Activated naive CD4-positive, alpha-beta T cell treated with anti-CD3 and anti-CD28 coated beads, Interleukin-2, amount 50 U/mL, for 24 hours (primary cell): ENCODE data around the gene DCDC2C.

Source experiments
- H3K27ac Mint-ChIP-seq: one replicate; pipeline ENCODE4 v1.8.0; 2021; ENCODE audit warnings: mild to moderate bottlenecking, mixed read lengths
- H3K27me3 Mint-ChIP-seq: one replicate; pipeline ENCODE4 v1.8.0; 2021; ENCODE audit warnings: mixed read lengths
- H3K36me3 Mint-ChIP-seq: one replicate; pipeline ENCODE4 v1.8.0; 2021; ENCODE audit warnings: mixed read lengths
- H3K4me1 Mint-ChIP-seq: one replicate; pipeline ENCODE4 v1.8.0; 2021; ENCODE audit warnings: mixed read lengths
- H3K4me3 Mint-ChIP-seq: one replicate; pipeline ENCODE4 v1.8.0; 2021; ENCODE audit warnings: mild to moderate bottlenecking, mixed read lengths
- H3K9me3 Mint-ChIP-seq: one replicate; pipeline ENCODE4 v1.8.0; 2021; ENCODE audit warnings: mixed read lengths

The DCDC2C gene

DNA sequence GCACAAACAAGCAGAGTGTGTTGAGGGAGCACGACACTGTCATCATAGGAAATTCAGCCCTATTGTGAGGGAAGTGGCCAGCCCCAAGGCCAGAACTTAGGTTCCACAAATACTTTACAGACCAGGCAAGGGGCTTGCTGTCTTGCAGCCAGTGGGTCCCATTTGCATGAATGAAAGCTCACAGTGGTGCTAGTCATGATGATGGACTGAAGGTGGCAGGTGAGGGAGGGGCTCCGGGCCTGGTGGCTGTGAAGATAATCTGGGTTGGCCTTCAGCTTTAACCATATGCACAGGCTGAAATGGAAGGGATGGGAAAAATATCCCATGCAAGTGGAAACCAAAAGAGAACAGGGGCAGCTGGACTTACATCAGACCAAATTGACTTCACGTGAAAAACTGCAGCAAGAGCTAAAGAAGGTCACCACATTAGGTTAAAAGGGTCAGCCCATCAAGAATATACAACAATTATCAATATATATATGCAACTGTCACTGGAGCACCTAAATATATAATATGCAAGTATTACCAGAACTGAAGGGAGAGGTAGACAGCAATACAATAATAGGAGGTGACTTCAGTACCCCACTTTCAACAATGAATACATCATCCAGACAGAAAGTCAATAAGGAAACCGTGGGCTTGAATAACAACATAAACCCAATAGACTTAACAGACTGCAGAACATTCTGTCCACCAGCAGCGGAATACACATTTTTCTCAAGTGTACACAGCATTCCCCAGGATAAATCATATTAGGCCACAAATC lies 39.6 kb downstream of the DCDC2C start:
- no peaks in the 10 kb centered on the region for H3K4me1 Mint-ChIP-seq
- H3K36me3 Mint-ChIP-seq, result no peaks in the 10 kb centered on the region
- H3K9me3 Mint-ChIP-seq, result no peaks in the 10 kb centered on the region
- peaks cover 10% of the 10 kb centered on the region for H3K27me3 Mint-ChIP-seq
- H3K4me3 Mint-ChIP-seq, result no peak overlapping the region
- no peak overlapping the region for H3K27ac Mint-ChIP-seq

DNA sequence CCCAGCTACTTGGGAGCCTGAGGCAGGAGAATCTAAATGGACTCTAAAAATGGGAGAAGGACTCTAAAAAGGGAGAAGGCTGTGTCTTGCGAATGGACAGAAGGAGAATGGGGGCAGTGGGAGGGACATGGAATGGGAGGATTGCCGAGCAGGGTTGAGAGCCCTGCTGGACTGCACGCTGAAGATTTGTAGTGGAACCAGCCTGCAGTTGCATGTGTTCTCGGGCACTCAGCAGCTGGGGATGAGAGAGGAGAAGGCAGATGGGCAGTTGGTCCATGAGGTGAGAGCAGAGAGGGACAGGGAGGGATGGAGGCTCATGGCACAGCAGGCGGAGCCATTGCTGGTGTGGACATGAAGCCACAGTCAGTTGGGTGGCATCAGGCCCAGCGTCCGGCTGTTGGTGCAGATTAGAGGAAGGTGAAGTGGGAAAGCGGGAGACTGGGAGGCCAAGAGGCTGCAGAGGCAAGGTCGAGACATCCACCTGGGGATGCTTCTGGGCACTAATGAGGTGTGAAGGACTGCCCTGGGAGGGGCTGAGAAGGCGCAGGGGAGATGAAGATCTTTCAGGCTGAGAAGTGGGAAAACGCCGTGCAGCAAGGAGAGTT lies 40.7 kb downstream of the DCDC2C start:
- Mint-ChIP-seq H3K4me3 (no peak overlapping the region), H3K27ac (no peak overlapping the region), H3K4me1 (no peaks in the 10 kb centered on the region), H3K9me3 (no peaks in the 10 kb centered on the region), H3K36me3 (no peaks in the 10 kb centered on the region), H3K27me3 (peaks cover 11% of the 10 kb centered on the region)

DNA sequence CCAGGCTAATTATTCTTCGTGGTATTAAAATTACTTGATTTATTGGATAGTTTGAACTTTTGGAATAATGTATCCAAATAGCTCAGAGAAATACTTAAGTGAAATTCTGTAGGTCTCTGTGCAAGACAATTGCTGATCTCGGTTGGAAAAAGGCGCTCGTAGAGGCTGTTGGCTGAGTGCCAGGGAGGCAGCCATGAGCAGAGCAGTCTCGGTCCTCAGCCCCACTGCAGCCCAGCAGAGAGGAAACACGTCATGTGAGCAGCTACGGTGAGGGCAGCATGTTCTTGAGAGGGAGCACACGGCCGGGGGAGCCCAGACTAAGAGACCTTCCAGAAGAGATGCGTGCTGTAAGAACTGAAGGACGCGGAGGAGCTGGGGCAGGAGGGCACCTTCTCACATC lies 42.5 kb downstream of the DCDC2C start:
- H3K27me3 Mint-ChIP-seq, result peaks cover 13% of the 10 kb centered on the region
- H3K36me3 Mint-ChIP-seq, result no peaks in the 10 kb centered on the region
- no peaks in the 10 kb centered on the region for H3K4me1 Mint-ChIP-seq
- H3K4me3 Mint-ChIP-seq, result no peak overlapping the region
- no peaks in the 10 kb centered on the region for H3K9me3 Mint-ChIP-seq
- no peak overlapping the region for H3K27ac Mint-ChIP-seq

DNA sequence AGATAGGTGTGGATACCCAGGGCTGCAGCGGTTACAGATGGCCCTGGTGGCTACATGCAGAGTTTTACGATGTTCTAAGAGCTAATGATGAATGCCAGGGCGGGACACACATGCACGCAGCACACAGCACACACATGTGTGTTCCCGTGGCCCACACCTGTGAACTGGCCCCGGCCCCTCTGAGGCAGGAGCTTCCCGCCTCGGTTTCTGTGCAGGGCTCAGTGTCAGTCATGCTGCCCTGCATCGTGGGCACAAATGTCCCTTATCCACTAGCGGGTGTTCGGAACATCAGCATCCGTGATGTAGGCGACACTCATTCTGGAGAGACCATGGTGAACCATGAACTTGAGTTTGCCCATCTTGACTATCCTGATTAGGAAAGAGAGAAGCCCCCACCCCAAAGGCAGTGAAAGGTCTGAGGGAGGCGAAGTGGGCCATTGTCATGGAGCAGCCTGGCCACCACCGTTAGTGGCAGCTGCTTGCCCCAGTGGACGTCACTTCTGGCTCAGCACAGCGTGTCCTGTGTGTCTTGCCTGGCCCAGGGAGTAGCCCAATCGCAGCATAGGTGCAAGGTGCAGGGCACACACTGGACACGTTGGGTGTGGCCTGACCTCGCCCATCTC lies 43.8 kb downstream of the DCDC2C start:
- Mint-ChIP-seq H3K9me3 (no peaks in the 10 kb centered on the region), H3K36me3 (no peaks in the 10 kb centered on the region), H3K4me1 (no peaks in the 10 kb centered on the region), H3K27ac (no peak overlapping the region), H3K27me3 (peaks cover 13% of the 10 kb centered on the region), H3K4me3 (no peak overlapping the region)

DNA sequence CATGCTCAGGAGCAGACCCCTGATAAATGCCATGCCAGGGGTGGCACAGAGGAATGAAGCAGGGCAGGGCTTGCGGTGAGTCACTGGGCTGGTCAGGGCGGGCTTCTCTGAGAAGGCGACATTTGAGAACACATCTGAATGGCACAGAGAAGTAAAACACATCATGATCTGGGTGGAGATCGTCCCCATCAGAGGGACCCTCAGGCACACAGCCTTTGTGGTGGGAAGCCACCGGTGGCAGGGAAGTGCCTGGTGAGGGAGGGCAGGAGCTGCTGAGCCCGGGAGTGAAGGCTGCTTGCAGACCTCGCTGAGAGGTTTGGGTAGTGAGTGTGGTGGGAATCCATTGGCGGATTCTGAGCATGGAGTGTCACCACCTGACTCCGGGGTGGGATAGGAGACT lies 44.5 kb downstream of the DCDC2C start:
- Mint-ChIP-seq H3K9me3 (no peaks in the 10 kb centered on the region), H3K4me1 (no peaks in the 10 kb centered on the region), H3K36me3 (no peaks in the 10 kb centered on the region), H3K27me3 (peaks cover 13% of the 10 kb centered on the region), H3K4me3 (no peak overlapping the region), H3K27ac (no peak overlapping the region)

DNA sequence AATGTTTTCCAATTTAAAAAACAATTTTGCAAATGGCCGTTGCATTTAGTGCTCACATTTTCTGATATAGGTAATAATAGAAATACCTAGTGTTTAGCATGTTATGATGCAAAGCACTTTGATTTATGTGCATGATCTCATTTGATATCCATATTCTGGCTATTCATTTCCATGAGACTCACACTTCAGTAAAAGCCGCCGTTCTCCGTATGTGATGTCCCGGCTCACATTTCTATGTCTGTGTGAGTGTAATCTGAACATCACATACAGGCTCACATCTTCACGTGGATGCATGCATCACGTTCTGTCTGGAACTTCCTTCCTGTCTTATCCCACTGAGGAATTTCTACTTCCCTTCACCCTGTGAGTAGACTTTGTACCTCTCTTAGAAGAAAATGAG lies 45.8 kb downstream of the DCDC2C start:
- Mint-ChIP-seq H3K4me1 (no peaks in the 10 kb centered on the region), H3K27ac (no peak overlapping the region), H3K36me3 (no peaks in the 10 kb centered on the region), H3K27me3 (peaks cover 15% of the 10 kb centered on the region), H3K4me3 (no peak overlapping the region), H3K9me3 (no peaks in the 10 kb centered on the region)

DNA sequence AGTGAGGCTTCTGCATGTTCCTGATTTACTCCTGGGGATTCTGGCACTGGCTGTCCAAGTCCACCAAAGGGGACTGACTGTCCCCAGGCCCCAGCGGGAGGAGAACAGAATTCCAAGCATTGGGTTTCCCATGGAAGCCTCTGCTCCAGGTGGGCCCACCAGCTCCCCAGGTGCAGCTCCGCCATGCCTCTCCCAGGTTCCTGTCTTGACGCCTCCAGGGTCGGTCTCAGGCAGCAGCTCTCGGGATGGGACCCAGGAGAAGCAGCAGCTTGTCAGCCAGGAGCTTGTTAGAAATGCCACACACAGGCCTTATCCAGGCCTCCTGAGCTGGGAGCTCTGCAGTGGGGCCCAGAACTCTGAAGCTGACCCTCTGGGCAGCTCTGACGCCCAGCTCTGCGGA lies 47.9 kb downstream of the DCDC2C start:
- peaks cover 13% of the 10 kb centered on the region for H3K27me3 Mint-ChIP-seq
- H3K27ac Mint-ChIP-seq, result no peak overlapping the region
- no peaks in the 10 kb centered on the region for H3K4me1 Mint-ChIP-seq
- H3K36me3 Mint-ChIP-seq, result no peaks in the 10 kb centered on the region
- no peaks in the 10 kb centered on the region for H3K9me3 Mint-ChIP-seq
- H3K4me3 Mint-ChIP-seq, result no peak overlapping the region

DNA sequence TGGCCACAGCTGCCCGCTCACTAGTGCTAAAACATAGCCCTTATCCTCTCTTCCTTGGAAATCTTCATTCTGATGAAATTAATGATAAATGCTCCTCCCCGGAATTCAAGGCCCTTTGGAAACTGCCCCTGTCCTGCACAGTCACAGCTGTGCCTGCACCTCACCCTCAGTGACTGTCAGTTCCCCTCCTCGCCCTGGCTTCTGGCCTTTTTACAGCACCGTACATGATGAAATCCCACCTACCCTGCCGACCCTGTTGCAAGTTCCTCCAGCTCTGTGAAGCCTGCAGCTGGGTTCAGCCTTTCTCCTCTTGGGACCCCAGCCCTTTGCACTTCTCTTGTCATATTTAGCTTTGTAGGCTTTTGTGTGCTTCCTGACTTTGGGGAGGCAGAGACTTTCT lies 48.4 kb downstream of the DCDC2C start:
- H3K36me3 Mint-ChIP-seq, result no peaks in the 10 kb centered on the region
- H3K4me1 Mint-ChIP-seq, result no peaks in the 10 kb centered on the region
- H3K9me3 Mint-ChIP-seq, result no peaks in the 10 kb centered on the region
- H3K27ac Mint-ChIP-seq, result no peak overlapping the region
- peaks cover 11% of the 10 kb centered on the region for H3K27me3 Mint-ChIP-seq
- H3K4me3 Mint-ChIP-seq, result no peak overlapping the region

DNA sequence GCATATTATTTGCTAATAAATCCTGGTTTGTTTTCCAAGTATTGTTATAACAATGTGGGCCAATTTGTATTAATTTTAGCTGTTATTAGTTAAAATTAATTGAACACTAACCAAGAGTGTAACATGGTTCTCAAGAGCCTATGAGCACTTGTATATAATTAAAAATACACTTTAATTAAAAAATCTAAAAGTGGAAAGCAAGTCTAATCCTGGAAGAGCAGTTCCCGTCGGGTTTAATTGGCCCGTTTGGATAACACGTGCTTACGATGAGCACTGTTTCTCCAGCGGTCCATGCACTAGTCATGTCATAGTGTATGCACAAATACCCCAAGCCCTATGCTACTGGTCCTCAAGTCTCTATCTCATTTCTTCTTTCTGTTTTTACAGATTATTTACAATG lies 49.0 kb downstream of the DCDC2C start:
- no peaks in the 10 kb centered on the region for H3K9me3 Mint-ChIP-seq
- H3K27ac Mint-ChIP-seq, result no peak overlapping the region
- H3K4me1 Mint-ChIP-seq, result no peaks in the 10 kb centered on the region
- peaks cover 11% of the 10 kb centered on the region for H3K27me3 Mint-ChIP-seq
- no peaks in the 10 kb centered on the region for H3K36me3 Mint-ChIP-seq
- no peak overlapping the region for H3K4me3 Mint-ChIP-seq

DNA sequence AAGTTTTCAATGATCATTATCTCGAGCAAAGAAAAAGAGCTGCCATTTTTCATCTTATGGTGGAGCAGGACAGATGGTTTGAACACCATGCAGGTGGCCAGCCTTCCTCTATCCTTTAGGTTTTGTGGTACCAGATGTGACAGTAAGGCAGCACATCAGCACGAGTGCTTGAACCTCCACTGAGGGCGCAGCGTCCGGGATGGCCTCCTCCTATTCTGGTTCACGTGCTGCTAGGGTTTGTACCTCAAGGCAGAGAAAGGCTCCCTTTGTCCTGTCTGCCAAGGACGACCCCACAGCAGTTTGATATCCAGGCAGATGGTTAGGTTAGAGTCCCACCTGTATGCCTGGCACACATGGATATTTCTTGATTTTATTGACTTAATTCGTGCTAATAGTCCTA lies 50.2 kb downstream of the DCDC2C start:
- Mint-ChIP-seq H3K36me3 (no peaks in the 10 kb centered on the region), H3K9me3 (no peaks in the 10 kb centered on the region), H3K4me1 (no peaks in the 10 kb centered on the region), H3K27me3 (peaks cover 12% of the 10 kb centered on the region), H3K4me3 (no peak overlapping the region), H3K27ac (no peak overlapping the region)

DNA sequence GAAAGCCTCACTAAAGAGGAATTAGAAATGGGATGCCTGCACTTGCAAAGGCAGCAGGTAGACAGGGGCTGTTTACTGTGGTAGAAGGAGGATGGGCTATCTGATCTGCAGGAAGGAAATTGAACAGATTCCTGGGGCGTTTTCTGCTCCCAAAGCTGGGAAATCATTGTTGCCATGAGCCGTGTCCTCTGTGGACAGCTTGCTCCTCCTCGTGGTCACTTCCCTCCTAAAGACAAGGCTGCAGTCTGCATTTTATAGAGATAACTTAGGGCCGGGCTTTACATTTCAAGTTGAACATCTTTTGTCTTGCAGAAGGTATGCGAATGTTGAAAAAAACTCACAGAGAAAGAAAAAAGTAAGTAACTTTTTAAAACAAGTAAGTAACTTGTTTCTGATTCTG lies 50.9 kb downstream of the DCDC2C start:
- Mint-ChIP-seq H3K27me3 (peaks cover 14% of the 10 kb centered on the region), H3K9me3 (no peaks in the 10 kb centered on the region), H3K4me3 (no peak overlapping the region), H3K27ac (no peak overlapping the region), H3K4me1 (no peaks in the 10 kb centered on the region), H3K36me3 (no peaks in the 10 kb centered on the region)

DNA sequence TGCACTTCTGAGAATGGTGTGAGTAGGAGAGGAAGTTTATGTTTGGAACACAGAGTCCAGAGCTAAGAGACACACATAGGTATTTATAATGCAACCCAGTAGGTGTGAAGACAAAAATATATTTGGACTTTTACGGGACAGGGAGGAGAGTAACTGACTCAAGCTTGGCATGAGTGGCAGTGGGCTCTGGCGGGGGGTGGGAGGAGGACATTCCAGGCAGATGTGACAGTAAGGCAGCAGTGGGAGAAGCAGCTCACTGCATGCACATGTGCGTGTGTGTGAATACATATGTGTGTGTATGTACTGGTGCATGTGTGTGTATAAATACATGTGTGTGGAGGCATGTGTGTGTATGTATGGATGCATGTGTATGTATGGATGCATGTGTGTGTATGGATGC lies 51.4 kb downstream of the DCDC2C start:
- H3K27me3 Mint-ChIP-seq, result peaks cover 16% of the 10 kb centered on the region
- no peak overlapping the region for H3K4me3 Mint-ChIP-seq
- no peaks in the 10 kb centered on the region for H3K36me3 Mint-ChIP-seq
- no peaks in the 10 kb centered on the region for H3K9me3 Mint-ChIP-seq
- no peaks in the 10 kb centered on the region for H3K4me1 Mint-ChIP-seq
- no peak overlapping the region for H3K27ac Mint-ChIP-seq

DNA sequence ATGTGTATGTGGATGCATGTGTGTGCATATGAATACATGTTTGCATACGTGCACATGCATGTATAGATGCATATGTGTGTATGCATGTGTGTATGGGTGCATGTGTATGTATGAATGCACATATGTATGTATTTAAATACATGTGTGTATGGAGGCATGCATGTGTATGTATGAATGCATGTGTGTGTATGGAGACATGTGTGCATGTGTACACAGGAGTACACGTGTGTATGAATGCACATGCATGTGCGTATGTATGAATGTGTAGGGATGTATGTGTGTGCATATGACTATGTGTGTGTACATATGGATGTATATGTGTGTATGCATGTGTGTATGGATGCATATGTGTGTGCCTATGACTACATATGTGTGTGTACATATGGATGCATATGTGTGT lies 51.9 kb downstream of the DCDC2C start:
- no peaks in the 10 kb centered on the region for H3K9me3 Mint-ChIP-seq
- H3K4me1 Mint-ChIP-seq, result no peaks in the 10 kb centered on the region
- no peak overlapping the region for H3K27ac Mint-ChIP-seq
- no peak overlapping the region for H3K4me3 Mint-ChIP-seq
- no peaks in the 10 kb centered on the region for H3K36me3 Mint-ChIP-seq
- H3K27me3 Mint-ChIP-seq, result peaks cover 16% of the 10 kb centered on the region

DNA sequence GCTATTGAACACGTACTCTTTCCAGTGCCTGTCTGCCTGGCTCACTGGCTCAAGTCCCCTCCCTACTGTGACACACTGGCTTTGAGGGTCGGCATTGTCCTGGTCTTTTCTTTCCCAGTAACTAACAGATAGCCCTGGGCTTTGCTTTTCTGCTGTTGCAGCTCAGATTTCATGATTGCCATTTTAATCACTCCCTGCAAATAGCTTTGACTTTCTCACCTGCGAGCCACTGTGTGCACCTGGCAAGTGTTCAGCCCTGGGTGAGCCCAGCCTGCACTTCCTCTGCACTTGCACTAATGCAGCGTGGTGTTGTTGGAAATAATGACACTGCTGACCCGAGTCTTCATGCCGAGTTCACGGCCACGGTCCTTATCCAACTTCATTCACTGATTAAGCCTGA lies 52.9 kb downstream of the DCDC2C start:
- H3K4me3 Mint-ChIP-seq, result no peak overlapping the region
- no peaks in the 10 kb centered on the region for H3K36me3 Mint-ChIP-seq

DNA sequence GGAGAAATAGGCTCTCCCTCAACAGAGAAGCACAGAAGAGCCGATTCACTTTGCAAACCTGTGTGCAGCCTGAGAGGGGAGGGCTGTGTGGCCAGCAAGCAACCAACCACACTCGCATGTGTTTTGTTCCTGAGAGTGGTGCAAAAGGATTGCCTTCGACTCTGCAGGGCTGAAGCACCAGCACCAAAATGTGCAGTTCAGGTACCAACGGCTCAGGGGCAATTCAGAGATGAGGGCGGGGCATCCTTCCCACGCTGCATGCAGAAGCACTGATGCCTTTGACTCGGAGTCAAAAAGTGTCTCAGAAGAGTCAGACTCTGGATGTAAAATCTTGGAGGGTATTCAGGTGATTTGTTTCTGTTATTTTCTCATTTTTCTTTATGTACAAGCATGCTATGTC lies 55.5 kb downstream of the DCDC2C start:
- Mint-ChIP-seq H3K9me3 (no peaks in the 10 kb centered on the region), H3K4me1 (no peaks in the 10 kb centered on the region), H3K4me3 (no peak overlapping the region), H3K27ac (no peak overlapping the region), H3K27me3 (peaks cover 8% of the 10 kb centered on the region), H3K36me3 (no peaks in the 10 kb centered on the region)

More for the DNA sequence above, 52.9 kb downstream of the DCDC2C start:
- Mint-ChIP-seq H3K4me1 (no peaks in the 10 kb centered on the region), H3K27ac (no peak overlapping the region), H3K27me3 (peaks cover 13% of the 10 kb centered on the region), H3K9me3 (no peaks in the 10 kb centered on the region)

DNA sequence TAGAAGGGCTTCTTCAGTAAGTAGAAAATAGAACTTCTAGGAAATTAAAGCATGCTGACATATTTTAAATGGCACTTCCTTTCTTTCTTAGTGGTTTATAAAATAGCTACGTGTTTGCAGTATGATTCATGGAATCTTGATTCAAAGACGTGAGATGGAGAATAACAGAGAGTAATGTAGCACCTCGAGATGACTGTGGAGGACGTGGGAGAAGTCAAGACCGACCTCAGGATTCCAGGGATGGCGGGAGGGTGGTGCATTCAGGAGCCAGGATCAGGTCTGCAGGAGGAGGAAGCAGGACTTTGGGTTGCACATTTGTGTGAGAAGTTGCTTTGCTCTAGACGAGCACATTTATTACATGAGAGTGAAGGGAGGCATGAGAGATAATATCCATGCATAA lies 56.0 kb downstream of the DCDC2C start:
- no peak overlapping the region for H3K27ac Mint-ChIP-seq
- H3K4me1 Mint-ChIP-seq, result no peaks in the 10 kb centered on the region
- H3K9me3 Mint-ChIP-seq, result no peaks in the 10 kb centered on the region
- no peaks in the 10 kb centered on the region for H3K36me3 Mint-ChIP-seq
- no peak overlapping the region for H3K4me3 Mint-ChIP-seq
- peaks cover 8% of the 10 kb centered on the region for H3K27me3 Mint-ChIP-seq
